Spinal cord (tissue), 10 donors: ENCODE results near the gene PPIF. TPM values are rescaled to one million over a fixed set of nuclear protein-coding genes. Genes with fewer than 3 reads are reported as not detected.

Experiments
- DNase-seq, 6 donors: peaks; one replicate each; pipeline versions ENCODE4 v3.0.0 to v3.0.0-alpha.2; 2013 to 2015; ENCODE audit warnings: low spot score in 6 of 6, low read depth in 4 of 6
- H3K27ac ChIP-seq: one replicate; pipeline ENCODE4 v1.5.1; 2013; ENCODE audit warnings: low read depth, low read length, control low read depth
- H3K27me3 ChIP-seq: one replicate; pipeline ENCODE4 v1.6.1; 2013; ENCODE audit warnings: low read length; ENCODE audit not compliant: control insufficient read depth, insufficient read depth
- H3K36me3 ChIP-seq: one replicate; pipeline ENCODE4 v1.6.1; 2013; ENCODE audit warnings: low read length; ENCODE audit not compliant: control insufficient read depth, insufficient read depth
- H3K4me1 ChIP-seq: one replicate; pipeline ENCODE4 v1.6.1; 2013; ENCODE audit warnings: low read length; ENCODE audit not compliant: control insufficient read depth, insufficient read depth
- H3K4me3 ChIP-seq: one replicate; pipeline ENCODE4 v1.5.1; 2013; ENCODE audit warnings: low read depth, low read length, control low read depth
- H3K9me3 ChIP-seq: one replicate; pipeline ENCODE4 v1.6.1; 2013; ENCODE audit warnings: low read length; ENCODE audit not compliant: control insufficient read depth, insufficient read depth
- WGBS: methylation state at CpG from one replicate; pipeline ENCODE4 v1.1.5; 2013; ENCODE audit warnings: missing lambda C conversion rate; ENCODE audit not compliant: insufficient coverage; 5-methylcytosine and 5-hydroxymethylcytosine counted together
- polyA plus RNA-seq, 2 donors: library from polyadenylated mRNA; unstranded; fragments of 120-200 nt; gene quantifications; one replicate each; pipeline ENCODE4 v1.2.1, GENCODE V29; 2013; ENCODE audit not compliant: insufficient read length in 2 of 2
- total RNA-seq, 2 donors: library from RNA; depleted of rRNA in 1 of 2; stranded (reverse); fragments of 120-200 nt in 1 of 2; fragments of >200 nt in 1 of 2; gene quantifications; one replicate each; pipeline versions ENCODE4 v1.2.3 to v1.2.4, GENCODE V29; 2013 to 2014
- donor health status: healthy.

Gene PPIF
- total and polyA plus RNA-seq, 4 donors, result 20.6 to 49.5 (median 36.1) TPM

DNA sequence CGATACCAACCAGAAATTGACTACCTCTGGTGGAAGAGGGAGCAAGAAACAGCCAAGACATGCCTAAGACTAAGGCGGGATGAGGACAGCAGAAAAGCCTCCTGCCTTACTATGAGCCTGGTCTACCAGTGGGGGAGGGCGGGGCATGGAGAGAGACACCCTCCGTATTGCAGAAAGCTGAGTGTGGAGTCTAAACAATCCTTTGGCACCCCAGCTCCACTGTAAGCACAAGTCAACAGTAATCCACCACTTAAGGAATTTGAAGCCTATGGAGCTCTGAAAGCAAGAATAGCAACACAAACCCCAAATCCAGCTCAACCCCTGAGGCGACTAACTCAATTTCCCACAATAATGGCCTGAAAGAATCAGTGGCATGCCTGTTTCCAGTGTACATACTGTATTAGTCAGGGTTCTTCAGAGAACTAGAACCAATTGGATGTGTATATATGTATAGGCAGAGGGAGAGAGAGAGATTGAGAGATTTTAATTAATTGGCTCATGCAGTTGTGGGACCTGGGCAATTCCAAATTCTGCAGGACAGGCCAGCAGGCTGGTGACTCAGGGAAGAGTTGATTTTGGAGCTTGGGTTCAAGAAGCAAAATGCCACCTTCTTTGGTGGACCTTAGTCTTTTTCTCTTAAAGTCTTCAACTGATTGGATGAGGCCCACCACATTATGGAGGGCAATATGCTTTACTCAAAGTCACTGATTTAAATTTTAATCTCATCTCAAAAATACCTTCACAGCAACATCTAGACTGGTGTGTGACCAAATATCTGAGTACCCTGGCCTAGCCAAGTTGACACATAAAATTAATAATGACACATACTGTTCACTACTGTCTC, 13.5 kb downstream of the PPIF start:
- H3K36me3 ChIP-seq, result peaks cover 4% of the 10 kb centered on the region
- 87% methylated on average over 3 of the region's 5 CpGs for WGBS
- DNase-seq, result no peak
- H3K4me3 ChIP-seq, result no peak overlapping the region
- H3K27ac ChIP-seq, result no peak overlapping the region
- no peaks in the 10 kb centered on the region for H3K27me3 ChIP-seq
- no peaks in the 10 kb centered on the region for H3K9me3 ChIP-seq
- no peaks in the 10 kb centered on the region for H3K4me1 ChIP-seq

DNA sequence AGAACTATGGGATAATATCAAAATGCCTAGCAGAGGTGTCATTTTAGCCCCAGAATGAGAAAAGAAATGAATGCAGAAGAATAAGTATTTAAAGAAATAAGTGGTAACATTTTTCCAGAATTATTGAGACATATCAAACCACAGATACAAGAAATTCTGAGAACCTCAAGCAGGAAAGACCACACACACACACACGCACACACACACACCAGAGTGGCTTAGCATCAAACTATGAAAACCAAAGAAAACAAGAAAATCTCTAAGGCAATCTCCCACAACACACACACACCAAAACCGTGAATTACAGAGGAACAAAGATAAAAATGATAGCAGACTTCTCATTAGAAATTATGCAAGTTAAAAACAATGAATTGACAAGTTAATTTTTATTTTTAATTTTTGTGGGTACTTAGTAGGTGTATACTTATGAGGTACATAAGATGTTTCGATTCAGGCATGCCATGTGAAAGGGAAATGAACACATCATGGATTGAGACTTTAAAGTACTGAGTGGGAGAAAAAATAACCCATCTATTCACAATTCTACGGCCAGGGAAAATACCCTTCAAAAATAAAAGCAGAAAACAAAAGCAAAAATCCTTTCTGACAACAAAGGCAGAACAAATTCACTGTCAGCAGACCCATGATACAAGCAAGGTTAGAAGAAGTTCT, 14.6 kb downstream of the PPIF start:
- no CpG with 5 or more reads among the region's 4 CpGs for WGBS
- Histone ChIP-seq H3K9me3 (no peaks in the 10 kb centered on the region), H3K4me3 (no peak overlapping the region), H3K27ac (no peak overlapping the region), H3K4me1 (no peaks in the 10 kb centered on the region), H3K27me3 (no peaks in the 10 kb centered on the region), H3K36me3 (no peaks in the 10 kb centered on the region)
- no peak for DNase-seq

DNA sequence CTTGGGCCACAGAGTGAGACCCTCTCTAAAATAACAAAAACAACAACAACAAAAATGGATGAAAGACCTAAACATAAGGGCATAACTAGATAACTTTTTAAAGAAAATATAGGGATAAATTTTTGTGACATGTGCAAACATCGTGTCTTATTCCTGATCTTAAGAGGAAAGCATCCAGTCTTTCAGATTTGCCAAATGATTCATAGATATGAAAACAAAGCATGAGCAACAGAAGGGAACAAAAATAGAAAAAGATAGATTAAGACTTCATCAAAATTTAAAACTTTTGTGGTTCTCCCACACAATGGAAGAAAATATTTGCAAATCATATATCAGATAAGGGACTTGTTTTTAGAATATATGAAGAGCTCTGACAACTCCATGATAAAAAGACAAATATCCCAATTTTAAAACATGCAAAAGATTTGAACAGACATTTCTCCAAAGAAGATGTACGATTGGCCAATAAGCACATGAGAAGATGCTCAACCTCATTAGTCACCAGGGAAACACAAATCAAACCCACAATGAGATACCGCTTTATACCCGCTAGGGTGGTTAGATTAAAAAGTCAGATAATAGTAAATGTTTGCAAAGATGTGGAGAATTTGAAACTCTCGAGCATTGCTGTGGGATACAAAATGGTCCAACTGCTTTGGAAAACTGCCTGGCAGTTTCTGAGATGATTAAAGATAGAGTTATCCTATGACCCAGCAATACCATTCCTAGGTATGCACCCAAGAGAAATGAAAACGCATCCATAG, 20.3 kb downstream of the PPIF start:
- Histone ChIP-seq H3K27me3 (no peaks in the 10 kb centered on the region), H3K4me3 (no peak overlapping the region), H3K9me3 (no peaks in the 10 kb centered on the region), H3K27ac (no peak overlapping the region), H3K4me1 (no peaks in the 10 kb centered on the region), H3K36me3 (no peaks in the 10 kb centered on the region)
- 86% methylated on average over 1 of the region's 6 CpGs for WGBS
- DNase-seq, result no peak

DNA sequence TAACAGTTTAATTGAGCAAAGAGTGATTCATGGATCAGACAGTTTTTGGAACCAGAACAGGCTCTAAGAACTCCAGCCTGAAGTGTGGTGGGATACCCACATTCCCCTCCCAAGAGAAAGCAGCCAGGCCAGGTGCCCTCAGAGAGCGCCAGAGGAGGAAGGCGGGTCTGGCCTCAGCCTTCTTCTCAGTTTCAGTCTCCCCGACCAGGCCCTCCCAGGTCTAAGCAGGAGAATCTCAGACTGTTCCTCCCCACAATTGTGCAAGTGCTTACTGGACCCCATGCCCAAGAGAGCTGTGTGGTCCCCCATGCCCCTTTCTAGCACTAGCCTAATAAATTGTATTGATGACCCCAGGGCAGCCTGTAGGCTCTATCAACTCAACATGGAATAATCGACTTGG, 25.6 kb downstream of the PPIF start:
- no peaks in the 10 kb centered on the region for H3K27me3 ChIP-seq
- H3K27ac ChIP-seq, result no peak overlapping the region
- H3K36me3 ChIP-seq, result no peaks in the 10 kb centered on the region
- no peak for DNase-seq
- no peak overlapping the region for H3K4me3 ChIP-seq
- 60% methylated on average over 2 of the region's 4 CpGs for WGBS
- peaks cover 11% of the 10 kb centered on the region for H3K4me1 ChIP-seq
- no peaks in the 10 kb centered on the region for H3K9me3 ChIP-seq

DNA sequence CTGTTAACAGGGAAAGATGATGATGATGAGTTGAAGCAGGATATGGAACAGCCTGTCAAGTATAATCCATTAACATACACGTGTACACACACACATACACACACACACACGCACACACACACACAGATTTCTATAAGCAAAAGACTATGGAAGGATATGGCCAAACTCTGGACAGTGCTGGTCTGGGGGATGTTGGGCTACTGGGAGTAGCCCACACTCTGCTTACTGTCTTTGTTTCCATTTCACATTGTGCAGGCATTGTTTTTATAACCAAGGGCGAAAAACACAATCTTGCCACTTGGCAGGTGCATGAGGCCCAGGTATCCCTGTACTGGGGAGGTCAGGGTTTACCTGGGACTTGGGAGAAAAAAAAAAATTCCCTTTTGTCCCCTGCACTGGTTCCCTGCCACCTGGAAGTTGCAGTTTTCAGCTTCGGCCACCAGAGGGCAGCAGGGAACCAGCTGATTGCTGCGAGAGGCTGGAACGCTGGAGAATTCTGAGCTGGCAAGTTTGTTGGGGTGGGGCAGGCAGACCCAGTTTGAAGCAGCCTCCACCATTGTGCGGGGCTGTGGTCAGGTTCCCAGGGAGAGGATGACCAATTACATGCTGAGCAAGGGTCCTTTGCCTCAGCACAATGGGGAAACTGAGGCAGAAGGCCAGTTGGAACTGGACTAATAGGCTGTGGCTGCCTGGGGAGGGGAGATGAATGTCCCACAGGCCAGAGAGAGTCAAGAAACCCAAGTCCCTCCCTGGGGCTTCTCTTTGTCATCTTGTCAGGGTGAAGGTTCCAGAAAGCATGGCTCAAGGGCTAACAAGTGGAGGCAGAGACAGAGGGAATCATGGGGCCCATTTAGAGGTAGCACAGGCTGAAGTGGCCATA, 27.3 kb downstream of the PPIF start:
- Histone ChIP-seq H3K4me3 (no peak overlapping the region), H3K27ac (no peak overlapping the region), H3K4me1 (peaks cover 20% of the 10 kb centered on the region), H3K27me3 (no peaks in the 10 kb centered on the region), H3K36me3 (no peaks in the 10 kb centered on the region), H3K9me3 (no peaks in the 10 kb centered on the region)
- DNase-seq, result peak in 5 of 6 donors; percentile 57 to 91 (median 73)
- 0% methylated on average over 4 of the region's 7 CpGs for WGBS

DNA sequence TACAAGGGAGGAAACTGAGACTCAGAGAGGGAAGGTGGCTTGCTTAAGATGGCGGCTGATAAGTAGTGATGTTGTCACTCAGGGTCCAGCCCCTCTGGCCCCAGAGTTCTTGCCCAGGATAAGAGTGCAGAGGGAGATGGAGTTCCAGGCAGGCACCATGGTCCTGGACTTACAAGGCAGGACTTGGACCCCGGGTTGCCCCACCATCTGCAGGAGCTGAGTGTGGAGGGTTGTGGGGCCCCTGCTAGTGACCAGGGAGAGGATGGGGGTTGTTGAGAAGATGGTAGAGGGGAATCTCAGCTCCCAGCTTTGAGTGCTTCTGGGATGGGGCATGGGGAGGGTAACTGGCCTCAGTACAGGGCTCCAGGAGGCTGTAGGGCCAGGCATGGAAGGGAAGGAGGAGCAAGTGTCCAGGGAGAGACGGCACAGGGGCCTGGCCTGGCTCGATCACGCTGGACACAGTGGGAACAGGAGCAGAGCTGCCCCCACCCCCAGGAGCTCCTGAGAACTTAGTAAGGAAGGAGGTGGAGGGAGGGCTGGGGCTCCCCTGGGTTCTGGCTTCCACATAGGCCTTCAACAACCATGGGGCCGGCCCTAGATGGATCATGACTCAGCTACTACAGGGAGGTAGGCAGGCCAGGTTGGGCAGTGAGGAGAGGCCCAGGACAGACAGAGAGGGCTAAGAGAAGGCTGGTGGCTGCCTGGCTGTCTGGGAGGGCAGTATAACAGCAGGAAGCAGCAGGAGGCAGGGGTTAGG, 28.2 kb downstream of the PPIF start:
- DNase-seq, result no peak
- Histone ChIP-seq H3K4me1 (peaks cover 29% of the 10 kb centered on the region), H3K36me3 (no peaks in the 10 kb centered on the region), H3K27ac (no peak overlapping the region), H3K9me3 (no peaks in the 10 kb centered on the region), H3K27me3 (no peaks in the 10 kb centered on the region), H3K4me3 (no peak overlapping the region)
- WGBS, result 61% methylated on average over 5 of the region's 6 CpGs

DNA sequence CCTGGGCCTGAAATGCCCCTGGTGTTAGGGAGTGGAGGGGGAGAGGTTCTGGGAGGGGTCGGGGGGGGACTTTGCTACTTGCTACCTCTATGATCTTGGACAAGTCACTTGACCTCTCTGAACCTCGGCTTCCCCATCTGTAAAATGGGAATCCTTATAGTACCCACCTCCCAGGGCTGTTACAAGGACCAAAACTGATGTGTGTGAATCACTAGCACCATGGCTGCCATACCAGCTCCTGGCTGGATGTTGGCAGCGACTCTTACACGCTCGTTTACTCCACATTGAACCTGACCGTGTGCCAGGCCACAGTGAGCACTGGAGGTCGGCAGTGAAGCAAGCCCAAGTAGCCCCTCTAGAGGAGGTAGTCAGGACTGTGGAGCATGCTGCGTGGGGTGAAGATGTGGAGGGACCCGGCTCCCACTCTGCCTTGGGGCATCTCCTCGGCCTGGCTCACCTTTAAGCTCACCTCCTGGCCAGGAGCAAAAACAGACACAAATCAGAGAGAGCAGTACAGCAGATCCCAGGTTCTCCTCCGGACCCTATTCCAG, 28.9 kb downstream of the PPIF start:
- Histone ChIP-seq H3K36me3 (no peaks in the 10 kb centered on the region), H3K27ac (no peak overlapping the region), H3K9me3 (no peaks in the 10 kb centered on the region), H3K27me3 (no peaks in the 10 kb centered on the region), H3K4me3 (no peak overlapping the region), H3K4me1 (peaks cover 36% of the 10 kb centered on the region)
- no peak for DNase-seq
- 90% methylated on average over 8 of the region's 11 CpGs for WGBS

DNA sequence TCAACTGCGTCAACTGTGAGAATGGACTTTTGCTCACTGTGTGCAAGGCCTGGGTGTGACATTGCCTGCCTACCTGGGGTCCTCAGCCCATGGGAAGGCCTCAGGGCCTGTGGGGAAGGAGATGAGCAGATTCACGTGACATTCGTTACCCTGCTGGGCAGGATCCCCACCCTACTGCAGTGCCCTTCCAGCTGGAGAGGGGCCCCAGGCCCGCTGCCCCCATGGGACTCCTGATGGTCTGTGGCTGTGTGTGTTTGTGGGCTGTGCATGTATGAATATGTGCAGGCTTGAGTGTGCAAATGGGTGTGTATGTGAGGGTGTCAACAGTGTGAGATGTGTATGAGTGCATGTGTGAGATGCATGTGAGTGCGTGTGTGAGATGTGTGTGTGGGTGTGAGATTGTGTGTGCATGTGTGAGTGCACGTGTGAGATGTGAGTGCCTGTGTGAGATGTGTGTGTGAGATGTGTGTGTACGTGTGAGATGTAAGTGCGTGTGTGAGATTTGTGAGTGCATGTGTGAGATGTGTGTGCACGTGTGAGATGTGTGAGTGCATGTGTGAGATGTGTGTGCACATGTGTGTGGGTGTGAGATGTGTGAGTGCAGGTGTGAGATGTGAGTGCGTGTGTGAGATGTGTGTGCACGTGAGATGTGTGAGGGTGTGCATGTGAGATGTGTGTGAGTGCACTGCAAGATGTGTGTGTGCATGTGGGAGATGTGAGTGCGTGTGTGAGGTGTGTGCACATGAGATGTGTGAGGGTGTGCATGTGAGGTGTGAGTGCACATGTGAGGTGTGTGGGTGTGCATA, 29.7 kb downstream of the PPIF start:
- Histone ChIP-seq H3K4me1 (peaks cover 44% of the 10 kb centered on the region), H3K36me3 (peaks cover 2% of the 10 kb centered on the region), H3K9me3 (no peaks in the 10 kb centered on the region), H3K27ac (no peak overlapping the region), H3K4me3 (no peak overlapping the region), H3K27me3 (no peaks in the 10 kb centered on the region)
- 94% methylated on average over 12 of the region's 12 CpGs for WGBS
- DNase-seq, result no peak
